Mucosa of descending colon (tissue), 3 donors: ENCODE measurements around the gene METAP1D. TPM values are rescaled to one million over a fixed set of nuclear protein-coding genes. Genes with fewer than 3 reads are reported as not detected.

Source experiments
- ATAC-seq: fragments of 200-7000 bp; cut with Tn5 transposase; one replicate; pipeline ENCODE4 v1.9.1; 2020; ENCODE audit warnings: mild to moderate bottlenecking, moderate library complexity
- DNase-seq, 3 donors: peaks; one replicate each; pipeline ENCODE4 v3.0.0-alpha.2; 2020
- H3K36me3 ChIP-seq: fragments of 200-600 bp; one replicate; pipeline ENCODE4 v1.8.0; 2021; ENCODE audit warnings: low read depth, mild to moderate bottlenecking
- H3K4me1 ChIP-seq: fragments of 200-600 bp; one replicate; pipeline ENCODE4 v1.8.0; 2021; ENCODE audit warnings: low read depth, mild to moderate bottlenecking
- H3K4me3 ChIP-seq: fragments of 200-600 bp; one replicate; pipeline ENCODE4 v1.8.0; 2021; ENCODE audit warnings: mild to moderate bottlenecking
- H3K9me3 ChIP-seq: fragments of 200-600 bp; one replicate; pipeline ENCODE4 v1.8.0; 2021; ENCODE audit warnings: mild to moderate bottlenecking
- CTCF ChIP-seq: fragments of 200-600 bp; IDR thresholded peaks from one replicate; pipeline ENCODE4 v1.8.0; 2022; ENCODE audit warnings: antibody characterized with exemption, mild to moderate bottlenecking
- intact Hi-C, 2 donors: fragments of 100-400 bp; cut with DNase I in 1 of 2; cut with micrococcal nuclease in 1 of 2; formaldehyde crosslinking; loops; one replicate each; pipeline versions ENCODE4 v1.11.0 to v1.11.1; 2022; cut with DNase I, micrococcal nuclease
- total RNA-seq, 3 donors: library from RNA; stranded (reverse); fragmentation: NEBNext Ultra II Directional in 2 of 3; extraction: Animal tissue kit (Norgen Biotek cat#: 25700) in 2 of 3; gene quantifications; one replicate each; pipeline versions ENCODE4 v1.2.1 to v1.2.4, GENCODE V29; 2021 to 2023
- donor health status: DM: no; HTN: no; CAD: no; lungs with moderate emphysema.
- donor health status: DM: no; HTN: no; CAD: no.
- donor health status: DM: no; HTN: yes; CAD: no.

METAP1D gene
- total RNA-seq, 3 donors from 2014 or later: 5.5 to 10.4 (median 6.7) TPM

GRCh38 chr2:172012677-172013391 lies 13.1 kb downstream of the METAP1D start:
- TF ChIP-seq CTCF: no peak
- DNase-seq (no peak), ATAC-seq (no peak)
- H3K4me1 ChIP-seq: no peaks in the 10 kb centered on the region
- no peak overlapping the region for H3K4me3 ChIP-seq
- intact Hi-C loops: no loop called here
- no peaks in the 10 kb centered on the region for H3K36me3 ChIP-seq
- H3K9me3 ChIP-seq: no peaks in the 10 kb centered on the region

GRCh38 chr2:172013396-172013795 lies 13.6 kb downstream of the METAP1D start:
- Histone ChIP-seq H3K4me1 (no peaks in the 10 kb centered on the region), H3K36me3 (no peaks in the 10 kb centered on the region), H3K9me3 (no peaks in the 10 kb centered on the region), H3K4me3 (no peak overlapping the region)
- no peak for ATAC-seq
- TF ChIP-seq CTCF: no peak
- DNase-seq: no peak
- intact Hi-C loops: no loop called here

GRCh38 chr2:172021074-172021931 lies 21.6 kb downstream of the METAP1D start:
- no peak for ATAC-seq
- DNase-seq: no peak

GRCh38 chr2:172021955-172022354 lies 22.2 kb downstream of the METAP1D start:
- intact Hi-C loops: no loop called here
- no peak for TF ChIP-seq CTCF
- H3K9me3 ChIP-seq: no peaks in the 10 kb centered on the region
- no peaks in the 10 kb centered on the region for H3K4me1 ChIP-seq
- ATAC-seq: no peak
- DNase-seq: no peak
- H3K36me3 ChIP-seq: no peaks in the 10 kb centered on the region
- H3K4me3 ChIP-seq: no peak overlapping the region

More at GRCh38 chr2:172021074-172021931, 21.6 kb downstream of the METAP1D start:
- no peaks in the 10 kb centered on the region for H3K9me3 ChIP-seq
- TF ChIP-seq CTCF: no peak
- H3K36me3 ChIP-seq: no peaks in the 10 kb centered on the region
- H3K4me3 ChIP-seq: no peak overlapping the region
- no peaks in the 10 kb centered on the region for H3K4me1 ChIP-seq
- intact Hi-C loops: no loop called here

GRCh38 chr2:172031536-172031935 lies 31.8 kb downstream of the METAP1D start:
- intact Hi-C loops: no loop called here
- no peaks in the 10 kb centered on the region for H3K36me3 ChIP-seq
- no peaks in the 10 kb centered on the region for H3K9me3 ChIP-seq
- H3K4me3 ChIP-seq: no peak overlapping the region
- H3K4me1 ChIP-seq: no peaks in the 10 kb centered on the region
- TF ChIP-seq CTCF: no peak
- no peak for DNase-seq
- ATAC-seq: no peak
